NCI-H1092 (cell line): Measurements from ENCODE around the gene RNF38.
"Not testable (repeated sequence)": the region's sequence is repeated elsewhere in the genome, so short reads cannot be mapped to it uniquely, and the experiment has no call there.

Experiments
- DNase-seq: peaks from one replicate; lab custom pipeline; 2025; lab: John Stamatoyannopoulos, UW

RNF38 gene

GRCh38 chr9:36336131-36336907 lies 63.8 kb downstream of the RNF38 start:
- DNase-seq = no peak

GRCh38 chr9:36332006-36332405 lies 68.1 kb downstream of the RNF38 start:
- DNase-seq = no peak

GRCh38 chr9:36328798-36329411 lies 71.2 kb downstream of the RNF38 start:
- peak; percentile 59 for DNase-seq

- no peak for DNase-seq
These were observed 74.8 kb downstream of the RNF38 start for GRCh38 chr9:36325081-36325828.

- no peak for DNase-seq
These were observed 76.1 kb downstream of the RNF38 start for GRCh38 chr9:36323926-36324325.

GRCh38 chr9:36322462-36322861 lies 77.6 kb downstream of the RNF38 start:
- no peak for DNase-seq

- not testable (repeated sequence) for DNase-seq
These were observed 78.2 kb downstream of the RNF38 start for GRCh38 chr9:36321903-36322302.

- DNase-seq = no peak
These were observed 79.6 kb downstream of the RNF38 start for GRCh38 chr9:36320466-36320865.

- no peak for DNase-seq
These were observed 80.3 kb downstream of the RNF38 start for GRCh38 chr9:36319806-36320205.

- no peak for DNase-seq
These were observed 80.9 kb downstream of the RNF38 start for GRCh38 chr9:36319183-36319582.

- no peak for DNase-seq
These were observed 81.8 kb downstream of the RNF38 start for GRCh38 chr9:36318212-36318802.

GRCh38 chr9:36317766-36318165 lies 82.3 kb downstream of the RNF38 start:
- DNase-seq = peak; percentile 10

GRCh38 chr9:36316611-36317317 lies 83.3 kb downstream of the RNF38 start:
- DNase-seq = no peak

- no peak for DNase-seq
These were observed 84.0 kb downstream of the RNF38 start for GRCh38 chr9:36316049-36316448.

- no peak for DNase-seq
These were observed 84.8 kb downstream of the RNF38 start for GRCh38 chr9:36315283-36315682.

GRCh38 chr9:36314740-36315139 lies 85.3 kb downstream of the RNF38 start:
- no peak for DNase-seq

GRCh38 chr9:36306471-36307306 lies 93.4 kb downstream of the RNF38 start:
- DNase-seq = no peak

GRCh38 chr9:36304366-36304765 lies 95.7 kb downstream of the RNF38 start:
- not testable (repeated sequence) for DNase-seq

- DNase-seq = no peak
These were observed 98.8 kb downstream of the RNF38 start for GRCh38 chr9:36301227-36301626.

- no peak for DNase-seq
These were observed 101.5 kb downstream of the RNF38 start for GRCh38 chr9:36298566-36298965.

- no peak for DNase-seq
These were observed 102.3 kb downstream of the RNF38 start for GRCh38 chr9:36297798-36298197.
